Measurements from ENCODE around the gene SLC2A6. TPM values are rescaled to one million over a fixed set of nuclear protein-coding genes. Genes with fewer than 3 reads are reported as not detected.
A peak's percentile ranks its signal among the peaks of the same experiment; 100 is the strongest.

The SLC2A6 gene
- total RNA-seq, 6 experiments from 2014 or later, result 9.4 to 12.6 (median 11.3) TPM

DNA sequence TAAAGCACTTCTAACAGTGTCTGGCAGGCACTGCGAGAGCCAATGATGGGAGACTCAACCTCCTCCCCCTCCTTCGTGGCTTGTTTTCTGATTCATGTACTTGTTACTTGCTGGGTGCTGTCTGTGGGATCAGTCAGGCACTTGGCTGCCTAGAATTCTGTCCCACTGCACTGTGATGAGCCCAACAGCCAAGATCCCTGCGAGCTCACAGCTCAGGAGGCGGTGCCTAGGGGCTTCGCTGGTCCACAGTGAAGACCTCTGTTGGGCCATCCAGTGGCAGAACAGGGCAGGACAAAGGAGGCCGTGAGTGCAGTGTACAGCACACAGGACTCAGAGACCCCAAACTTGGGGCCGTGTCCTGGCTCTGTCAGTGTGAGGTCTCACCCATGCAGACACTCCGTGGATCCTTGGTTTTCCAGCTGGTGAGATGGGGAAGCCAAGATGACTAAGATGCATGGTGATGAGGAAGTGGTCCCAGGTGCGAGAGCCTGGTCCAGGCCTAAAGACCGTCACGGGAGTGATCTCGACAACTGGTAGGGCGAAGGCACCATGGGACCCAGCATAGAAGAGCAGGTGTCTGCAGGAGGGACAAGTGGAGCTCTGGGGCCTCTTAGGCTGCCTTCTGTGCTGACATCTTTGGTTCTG lies 26.4 kb upstream of the SLC2A6 start:
- TF ChIP-seq, protein P1, sequence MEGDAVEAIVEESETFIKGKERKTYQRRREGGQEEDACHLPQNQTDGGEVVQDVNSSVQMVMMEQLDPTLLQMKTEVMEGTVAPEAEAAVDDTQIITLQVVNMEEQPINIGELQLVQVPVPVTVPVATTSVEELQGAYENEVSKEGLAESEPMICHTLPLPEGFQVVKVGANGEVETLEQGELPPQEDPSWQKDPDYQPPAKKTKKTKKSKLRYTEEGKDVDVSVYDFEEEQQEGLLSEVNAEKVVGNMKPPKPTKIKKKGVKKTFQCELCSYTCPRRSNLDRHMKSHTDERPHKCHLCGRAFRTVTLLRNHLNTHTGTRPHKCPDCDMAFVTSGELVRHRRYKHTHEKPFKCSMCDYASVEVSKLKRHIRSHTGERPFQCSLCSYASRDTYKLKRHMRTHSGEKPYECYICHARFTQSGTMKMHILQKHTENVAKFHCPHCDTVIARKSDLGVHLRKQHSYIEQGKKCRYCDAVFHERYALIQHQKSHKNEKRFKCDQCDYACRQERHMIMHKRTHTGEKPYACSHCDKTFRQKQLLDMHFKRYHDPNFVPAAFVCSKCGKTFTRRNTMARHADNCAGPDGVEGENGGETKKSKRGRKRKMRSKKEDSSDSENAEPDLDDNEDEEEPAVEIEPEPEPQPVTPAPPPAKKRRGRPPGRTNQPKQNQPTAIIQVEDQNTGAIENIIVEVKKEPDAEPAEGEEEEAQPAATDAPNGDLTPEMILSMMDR (IDR thresholded peaks at IDR 0.05), result no peak; the same call in 1 of the 2 replicates
- Mint-ChIP-seq H3K9me3 (peaks cover 23% of the 10 kb centered on the region), H3K4me3 (no peak overlapping the region), H3K27ac (no peak overlapping the region), H3K36me3 (ENCODE audit: low read depth) (peaks cover 17% of the 10 kb centered on the region), H3K4me1 (ENCODE audit: low read depth) (peaks cover 34% of the 10 kb centered on the region), H3K27me3 (ENCODE audit: insufficient read depth) (peaks cover 21% of the 10 kb centered on the region)
- peak; percentile 13 for DNase-seq

- no peak overlapping the region for H3K27ac Mint-ChIP-seq
- no peak for DNase-seq
- peaks cover 20% of the 10 kb centered on the region for H3K4me1 Mint-ChIP-seq (ENCODE audit: low read depth)
- peaks cover 17% of the 10 kb centered on the region for H3K36me3 Mint-ChIP-seq (ENCODE audit: low read depth)
- H3K9me3 Mint-ChIP-seq, result peaks cover 26% of the 10 kb centered on the region
- no peak overlapping the region for H3K4me3 Mint-ChIP-seq
- H3K27me3 Mint-ChIP-seq (ENCODE audit: insufficient read depth), result peaks cover 40% of the 10 kb centered on the region
- TF ChIP-seq, protein P1 (IDR thresholded peaks at IDR 0.05), result no peak
Observed at GRCh38 chr9:133502112-133502511, 23.2 kb upstream of the SLC2A6 start.

DNA sequence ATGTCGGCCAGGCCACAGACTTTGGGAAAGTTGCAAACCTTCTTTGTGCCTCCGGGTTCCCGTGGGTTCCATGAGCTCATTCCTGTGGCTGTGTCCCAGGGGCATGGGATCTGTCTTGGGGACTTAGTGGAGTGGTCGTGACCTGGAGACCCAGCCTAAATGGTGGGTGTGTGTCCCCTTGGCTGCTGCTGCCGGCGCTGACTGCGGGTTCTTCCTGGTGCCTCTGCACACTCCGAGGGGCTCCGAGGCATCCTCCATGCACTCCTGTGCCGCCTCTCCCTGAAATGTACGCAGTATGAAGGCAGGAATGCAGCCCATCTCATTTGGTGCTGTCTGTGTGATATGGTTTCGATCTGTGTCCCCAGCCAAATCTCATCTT lies 21.0 kb upstream of the SLC2A6 start:
- H3K9me3 Mint-ChIP-seq, result peaks cover 26% of the 10 kb centered on the region
- no peaks in the 10 kb centered on the region for H3K4me1 Mint-ChIP-seq (ENCODE audit: low read depth)
- TF ChIP-seq, protein P1 (IDR thresholded peaks at IDR 0.05), result no peak
- DNase-seq, result no peak
- H3K4me3 Mint-ChIP-seq, result no peak overlapping the region
- H3K27me3 Mint-ChIP-seq (ENCODE audit: insufficient read depth), result peaks cover 40% of the 10 kb centered on the region
- no peak overlapping the region for H3K27ac Mint-ChIP-seq
- peaks cover 17% of the 10 kb centered on the region for H3K36me3 Mint-ChIP-seq (ENCODE audit: low read depth)

DNA sequence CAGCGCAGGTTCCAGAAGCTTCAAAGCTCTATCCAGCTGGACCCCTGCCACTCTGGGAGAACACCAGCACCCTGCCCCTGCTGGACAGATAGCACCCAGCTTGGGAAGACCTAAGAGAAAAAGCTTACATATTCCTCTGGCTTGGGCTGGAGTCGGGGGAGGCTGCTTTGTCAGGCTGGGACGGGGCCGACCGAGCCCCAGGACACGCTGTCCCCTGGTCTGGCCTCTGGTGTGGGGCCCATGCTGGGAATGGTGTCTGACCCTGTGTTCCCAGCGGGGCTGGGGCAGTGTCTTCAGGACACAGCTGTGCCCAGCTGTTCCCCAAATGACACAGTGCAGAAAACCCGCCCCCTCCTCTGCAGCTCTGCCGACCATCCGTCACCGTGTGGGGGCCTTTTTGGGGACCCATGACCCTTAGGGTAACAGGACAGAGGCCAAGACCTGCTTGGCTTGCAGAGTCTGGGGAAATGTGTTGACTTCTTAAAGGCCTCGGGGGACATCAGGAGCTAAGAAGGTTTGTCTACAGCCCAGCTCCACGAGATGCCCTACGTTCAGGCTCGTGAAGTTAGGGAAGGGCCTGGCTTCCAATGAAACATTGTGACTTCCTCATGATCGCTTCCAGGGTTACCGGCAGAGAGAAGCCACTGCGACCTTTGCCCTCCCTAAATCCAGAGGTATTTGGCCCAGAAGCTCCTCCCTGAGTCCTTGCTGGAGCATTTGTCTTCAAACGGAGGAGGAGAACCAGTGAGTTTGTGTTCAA lies 20.4 kb upstream of the SLC2A6 start:
- no peak for DNase-seq
- H3K36me3 Mint-ChIP-seq (ENCODE audit: low read depth), result peaks cover 17% of the 10 kb centered on the region
- no peaks in the 10 kb centered on the region for H3K4me1 Mint-ChIP-seq (ENCODE audit: low read depth)
- H3K9me3 Mint-ChIP-seq, result peaks cover 26% of the 10 kb centered on the region
- TF ChIP-seq, protein P1 (IDR thresholded peaks at IDR 0.05), result no peak; the same call in 1 of the 2 replicates
- peaks cover 40% of the 10 kb centered on the region for H3K27me3 Mint-ChIP-seq (ENCODE audit: insufficient read depth)
- no peak overlapping the region for H3K27ac Mint-ChIP-seq
- H3K4me3 Mint-ChIP-seq, result no peak overlapping the region

DNA sequence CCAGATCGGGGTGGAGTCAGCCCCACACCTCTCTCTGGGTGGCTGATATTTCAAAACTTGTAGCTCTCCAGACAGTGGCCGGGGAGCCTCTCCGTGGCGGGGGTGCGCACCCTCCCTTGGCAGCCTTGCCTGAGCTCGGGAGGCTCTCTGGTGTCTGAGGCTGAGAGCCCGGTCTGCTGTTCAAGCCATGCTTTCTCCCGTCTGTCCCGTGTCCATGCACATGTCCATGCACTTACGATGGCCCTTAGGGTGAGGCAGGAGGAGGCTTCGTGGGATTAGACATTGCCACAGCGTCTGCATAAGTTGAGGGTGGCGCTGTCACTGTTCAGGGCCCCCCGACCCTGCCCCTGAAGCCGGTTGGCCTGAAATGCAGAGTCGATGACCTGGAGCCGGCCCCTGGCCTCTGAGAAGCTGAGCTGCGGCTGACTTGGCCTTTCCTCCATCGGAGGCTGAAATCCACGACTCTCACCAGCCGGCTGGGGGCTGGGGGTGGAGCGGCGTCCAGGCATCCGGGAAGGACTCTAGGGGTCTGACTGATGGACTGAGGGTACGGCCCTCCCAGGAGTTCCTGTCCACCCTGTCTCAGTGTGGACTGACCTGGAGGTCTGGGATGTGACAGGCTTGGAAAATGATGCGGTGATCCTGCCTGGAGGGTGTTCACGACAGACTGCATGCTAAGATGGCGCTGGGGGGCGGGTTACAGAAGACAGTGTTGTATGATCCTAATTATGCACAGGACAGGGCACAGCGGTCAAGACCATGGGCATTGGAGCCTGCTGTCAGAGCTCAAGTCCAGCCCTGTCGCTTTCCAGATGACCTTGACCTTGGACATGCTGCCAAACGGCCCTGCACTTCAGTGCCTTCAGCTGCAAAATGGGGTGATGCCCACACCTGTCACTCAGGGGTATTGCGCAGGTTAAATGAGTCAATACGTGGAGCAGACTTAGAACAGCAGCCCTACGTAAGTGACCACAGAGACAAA lies 18.3 kb upstream of the SLC2A6 start:
- H3K4me1 Mint-ChIP-seq (ENCODE audit: low read depth), result no peaks in the 10 kb centered on the region
- no peak for DNase-seq
- H3K27ac Mint-ChIP-seq, result no peak overlapping the region
- TF ChIP-seq, protein P1 (IDR thresholded peaks at IDR 0.05), result no peak
- peaks cover 39% of the 10 kb centered on the region for H3K27me3 Mint-ChIP-seq (ENCODE audit: insufficient read depth)
- H3K36me3 Mint-ChIP-seq (ENCODE audit: low read depth), result peaks cover 11% of the 10 kb centered on the region
- no peak overlapping the region for H3K4me3 Mint-ChIP-seq
- peaks cover 19% of the 10 kb centered on the region for H3K9me3 Mint-ChIP-seq

Data from HFFc6 (cell line).